ENCODE measurements around the gene CWH43.

Gene CWH43

GRCh38 chr4:48985976-48986653 is at the start of gene CWH43:
Gene CWH43, plus strand, starts transcription at chr4:48986275. Its CDS starts 155 bp downstream, at chr4:48986430.
- in situ Hi-C loops (cut with HindIII; ENCODE audit: low sequenced_read_pairs): no loop called here

- in situ Hi-C loops (cut with HindIII; ENCODE audit: low sequenced_read_pairs): no loop called here
Measured at GRCh38 chr4:48937033-48937432, 49.0 kb upstream of the CWH43 start.

- in situ Hi-C loops (cut with HindIII; ENCODE audit: low sequenced_read_pairs): no loop called here
Measured at GRCh38 chr4:48938831-48939230, 47.2 kb upstream of the CWH43 start.

- in situ Hi-C loops (cut with HindIII; ENCODE audit: low sequenced_read_pairs): no loop called here
Measured at GRCh38 chr4:48939785-48940184, 46.3 kb upstream of the CWH43 start.

GRCh38 chr4:48943387-48943786 is 42.7 kb upstream of the CWH43 start:
- in situ Hi-C loops (cut with HindIII; ENCODE audit: low sequenced_read_pairs): no loop called here

- in situ Hi-C loops (cut with HindIII; ENCODE audit: low sequenced_read_pairs): no loop called here
Measured at GRCh38 chr4:48944252-48944651, 41.8 kb upstream of the CWH43 start.

GRCh38 chr4:48944756-48945241 is 41.3 kb upstream of the CWH43 start:
- in situ Hi-C loops (cut with HindIII; ENCODE audit: low sequenced_read_pairs): no loop called here

GRCh38 chr4:48945981-48946380 is 40.1 kb upstream of the CWH43 start:
- in situ Hi-C loops (cut with HindIII; ENCODE audit: low sequenced_read_pairs): no loop called here

- in situ Hi-C loops (cut with HindIII; ENCODE audit: low sequenced_read_pairs): no loop called here
Measured at GRCh38 chr4:48947731-48948130, 38.3 kb upstream of the CWH43 start.

GRCh38 chr4:48949086-48949485 is 37.0 kb upstream of the CWH43 start:
- in situ Hi-C loops (cut with HindIII; ENCODE audit: low sequenced_read_pairs): no loop called here

GRCh38 chr4:48949518-48950219 is 36.4 kb upstream of the CWH43 start:
- in situ Hi-C loops (cut with HindIII; ENCODE audit: low sequenced_read_pairs): loop anchor here (25.0 kb wide), 1 partner anchor 387 kb away; no protein-coding TSS in a partner anchor

GRCh38 chr4:48954314-48954713 is 31.8 kb upstream of the CWH43 start:
- in situ Hi-C loops (cut with HindIII; ENCODE audit: low sequenced_read_pairs): loop anchor here (25.0 kb wide), 1 partner anchor 392 kb away; no protein-coding TSS in a partner anchor

- in situ Hi-C loops (cut with HindIII; ENCODE audit: low sequenced_read_pairs): loop anchor here (5.0 to 25.0 kb wide), 2 partner anchors 105 to 395 kb away; no protein-coding TSS in a partner anchor
Measured at GRCh38 chr4:48957366-48957765, 28.7 kb upstream of the CWH43 start.

- in situ Hi-C loops (cut with HindIII; ENCODE audit: low sequenced_read_pairs): loop anchor here (5.0 to 25.0 kb wide), 2 partner anchors 106 to 396 kb away; no protein-coding TSS in a partner anchor
Measured at GRCh38 chr4:48958582-48958981, 27.5 kb upstream of the CWH43 start.

GRCh38 chr4:48960988-48961635 is 25.0 kb upstream of the CWH43 start:
- in situ Hi-C loops (cut with HindIII; ENCODE audit: low sequenced_read_pairs): loop anchor here (25.0 kb wide), 1 partner anchor 399 kb away; no protein-coding TSS in a partner anchor

GRCh38 chr4:48962636-48963035 is 23.4 kb upstream of the CWH43 start:
- in situ Hi-C loops (cut with HindIII; ENCODE audit: low sequenced_read_pairs): loop anchor here (25.0 kb wide), 1 partner anchor 400 kb away; no protein-coding TSS in a partner anchor

GRCh38 chr4:48963042-48963679 is 22.9 kb upstream of the CWH43 start:
- in situ Hi-C loops (cut with HindIII; ENCODE audit: low sequenced_read_pairs): loop anchor here (25.0 kb wide), 1 partner anchor 401 kb away; no protein-coding TSS in a partner anchor

- in situ Hi-C loops (cut with HindIII; ENCODE audit: low sequenced_read_pairs): loop anchor here (25.0 kb wide), 1 partner anchor 405 kb away; no protein-coding TSS in a partner anchor
Measured at GRCh38 chr4:48967101-48967500, 19.0 kb upstream of the CWH43 start.

- in situ Hi-C loops (cut with HindIII; ENCODE audit: low sequenced_read_pairs): loop anchor here (25.0 kb wide), 1 partner anchor 405 kb away; no protein-coding TSS in a partner anchor
Measured at GRCh38 chr4:48967631-48968030, 18.4 kb upstream of the CWH43 start.

GRCh38 chr4:48968814-48969213 is 17.3 kb upstream of the CWH43 start:
- in situ Hi-C loops (cut with HindIII; ENCODE audit: low sequenced_read_pairs): loop anchor here (25.0 kb wide), 1 partner anchor 407 kb away; no protein-coding TSS in a partner anchor
